H7 (cell line): ENCODE data around the gene CEACAM3. TPM values are rescaled to one million over a fixed set of nuclear protein-coding genes. Genes with fewer than 3 reads are reported as not detected.
A peak's percentile ranks its signal among the peaks of the same experiment; 100 is the strongest.
"Not testable (repeated sequence)": the region's sequence is repeated elsewhere in the genome, so short reads cannot be mapped to it uniquely, and the experiment has no call there.

Experiments
- DNase-seq: peaks from one replicate; pipeline ENCODE4 v3.0.0; 2012
- H3K27me3 ChIP-seq: 2 replicates; pipeline ENCODE4 v1.6.0; 2011; ENCODE audit warnings: mild to moderate bottlenecking, low read length; ENCODE audit not compliant: control insufficient read depth, insufficient read depth
- H3K36me3 ChIP-seq: replicated peaks from 2 replicates; pipeline ENCODE4 v1.5.1; 2011; ENCODE audit warnings: low read length; ENCODE audit not compliant: control insufficient read depth, insufficient read depth
- H3K4me3 ChIP-seq: 2 replicates; pipeline ENCODE4 v1.5.1; 2011; ENCODE audit warnings: low read depth, mild to moderate bottlenecking, control low read depth, low read length, moderate library complexity; ENCODE audit not compliant: insufficient read depth
- total RNA-seq: library from RNA; depleted of rRNA; stranded (reverse); fragments of >200 nt; shearing (Covaris generic); gene quantifications from 2 replicates; pipeline ENCODE4 v1.2.3, GENCODE V29; 2014; rRNA removed

CEACAM3 gene
- total RNA-seq, result not detected in 2 replicates

DNA sequence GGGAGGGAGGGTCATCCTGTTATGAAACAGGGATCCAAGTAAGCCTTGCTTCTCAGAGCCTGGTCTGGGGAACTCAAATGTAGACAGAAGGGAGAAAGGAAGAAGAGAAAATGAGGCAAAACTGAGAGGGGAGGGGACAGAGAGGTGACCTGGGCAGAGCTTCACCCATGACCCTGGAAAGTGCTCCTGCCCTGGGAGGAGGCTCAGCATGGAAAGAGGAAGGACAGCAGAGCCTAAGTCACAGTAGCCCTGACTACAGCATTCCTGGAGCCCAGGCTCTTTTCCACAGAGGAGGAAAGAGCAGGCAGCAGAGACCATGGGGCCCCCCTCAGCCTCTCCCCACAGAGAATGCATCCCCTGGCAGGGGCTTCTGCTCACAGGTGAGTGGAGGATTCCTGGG, at the start of gene CEACAM3:
TSS of gene CEACAM3 (plus strand) at position 226 of the 400 bp plus-strand sequence. CDS start at position 317, 91 bp downstream.
- Histone ChIP-seq H3K27me3 (no peaks in the 10 kb centered on the region), H3K4me3 (no peak within 1 kb of the TSS), H3K36me3 (no peaks in the 10 kb centered on the region)
- no peak for DNase-seq

DNA sequence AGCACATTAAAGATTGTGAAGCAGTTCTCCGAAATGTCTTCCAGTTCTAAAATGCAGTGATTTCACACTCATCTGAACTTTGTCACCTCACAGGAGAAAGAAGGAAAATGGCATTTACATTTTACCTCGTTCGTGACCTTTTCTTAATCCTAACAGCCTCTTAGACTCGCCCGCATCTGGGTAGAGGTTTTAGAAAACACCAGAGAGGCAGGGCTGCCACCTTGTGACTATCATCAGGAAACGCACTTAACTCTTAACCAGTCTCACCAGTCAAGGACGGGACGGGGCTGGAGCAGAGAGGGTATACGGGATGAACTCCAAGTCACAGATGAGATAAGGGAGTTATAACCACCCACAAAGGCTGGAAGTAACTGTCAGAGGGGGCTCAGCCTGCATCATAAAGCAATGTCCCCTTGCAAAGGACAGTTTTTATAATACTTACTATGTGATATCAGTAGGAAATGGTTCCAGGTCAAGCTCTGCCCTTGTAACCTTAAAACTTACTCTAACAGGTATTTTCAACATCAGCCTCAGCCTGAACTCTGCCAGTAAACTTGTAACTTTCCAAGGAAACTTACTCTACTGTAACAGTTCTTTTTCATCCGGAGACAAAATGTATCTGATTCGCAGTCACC, 49.7 kb upstream of the CEACAM3 start:
- H3K36me3 ChIP-seq, result no peaks in the 10 kb centered on the region
- DNase-seq, result peak; percentile 72

DNA sequence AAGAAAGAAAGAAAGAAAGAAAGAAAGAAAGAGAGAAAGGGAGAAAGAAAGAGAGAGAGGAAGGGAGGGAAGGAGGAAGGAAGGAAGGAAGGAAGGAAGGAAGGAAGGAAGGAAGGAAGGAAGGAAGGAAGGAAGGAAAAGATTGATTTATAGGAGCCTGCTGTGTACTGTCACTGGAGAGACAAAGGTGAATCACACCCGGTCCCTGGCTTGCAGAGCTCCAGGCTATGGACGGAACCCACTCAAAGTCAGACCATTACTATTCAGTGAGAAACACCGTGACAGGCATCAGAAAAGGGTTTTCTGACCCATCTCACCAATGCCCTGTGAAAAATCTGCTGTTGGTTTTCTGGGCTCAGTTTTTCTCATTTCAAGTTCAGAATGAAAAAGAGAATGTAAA, 48.4 kb upstream of the CEACAM3 start:
- no peak for DNase-seq
- H3K36me3 ChIP-seq, result no peaks in the 10 kb centered on the region
- H3K4me3 ChIP-seq, result no peak overlapping the region
- H3K27me3 ChIP-seq, result no peaks in the 10 kb centered on the region

More for the DNA sequence above, 49.7 kb upstream of the CEACAM3 start:
- no peak overlapping the region for H3K4me3 ChIP-seq
- H3K27me3 ChIP-seq, result no peaks in the 10 kb centered on the region

DNA sequence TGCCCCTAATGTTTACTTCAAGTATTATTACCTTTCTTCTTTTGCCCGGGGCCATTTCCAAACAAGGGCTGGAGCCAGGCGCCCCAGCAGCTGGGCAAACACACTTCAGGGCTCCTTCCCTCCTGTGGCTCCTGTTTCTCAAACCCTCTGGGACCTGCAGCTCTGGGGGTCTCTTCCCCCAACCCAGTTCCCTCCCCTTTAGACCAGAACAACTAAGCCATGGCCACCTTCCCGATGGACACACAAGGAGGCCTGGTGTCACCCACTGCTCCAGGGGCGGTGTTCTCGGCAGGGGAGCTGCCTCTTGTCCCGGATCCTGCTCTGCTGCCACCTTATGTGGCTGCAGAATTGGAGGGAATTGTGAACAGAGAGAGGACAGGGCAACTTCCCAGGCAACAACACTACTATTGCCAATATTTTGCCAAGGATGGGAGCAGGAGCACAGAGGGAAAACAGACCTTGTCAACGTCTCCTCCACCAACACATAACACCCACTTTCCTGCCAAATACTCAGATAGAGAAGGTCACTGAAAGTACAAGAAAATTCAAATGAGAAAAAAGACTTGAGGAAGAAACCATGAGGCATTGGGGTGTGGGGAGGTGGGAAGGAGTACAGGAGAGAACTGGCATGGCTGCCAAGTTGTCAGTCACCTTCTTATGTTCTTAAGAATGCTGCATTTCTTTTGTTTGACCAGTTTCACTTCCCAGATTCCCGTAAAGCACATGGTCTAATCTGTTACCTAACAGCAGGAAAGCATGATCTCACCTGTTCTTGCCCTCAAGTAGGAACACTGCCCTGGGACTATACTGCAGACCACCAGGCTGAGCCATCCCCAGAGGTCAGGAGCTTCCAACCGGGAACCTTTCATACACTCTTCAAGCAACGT, 45.9 kb upstream of the CEACAM3 start:
- H3K36me3 ChIP-seq, H3K4me3 ChIP-seq, H3K27me3 ChIP-seq, DNase-seq: not testable (repeated sequence)

DNA sequence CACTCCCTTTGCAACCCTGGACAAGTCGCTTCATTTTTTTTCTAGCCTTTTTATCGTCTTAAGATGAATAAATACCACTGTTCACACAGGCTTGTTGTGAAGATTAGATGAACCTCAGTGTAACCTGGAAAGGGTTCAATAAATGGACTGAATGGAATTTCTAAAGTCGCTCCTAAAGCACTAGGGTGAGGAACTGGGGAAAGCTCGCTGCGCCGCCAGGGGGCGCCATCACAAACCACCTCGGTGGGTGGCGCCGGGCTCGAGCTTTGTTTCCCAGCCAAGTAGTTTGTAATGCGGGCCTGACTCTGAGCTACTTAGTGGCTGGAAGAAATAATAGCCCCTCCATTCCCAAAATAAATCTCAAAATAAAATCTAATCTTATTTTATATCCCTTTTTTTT, 43.2 kb upstream of the CEACAM3 start:
- Histone ChIP-seq H3K36me3 (no peaks in the 10 kb centered on the region), H3K4me3 (no peak overlapping the region), H3K27me3 (no peaks in the 10 kb centered on the region)
- peak; percentile 75 for DNase-seq

DNA sequence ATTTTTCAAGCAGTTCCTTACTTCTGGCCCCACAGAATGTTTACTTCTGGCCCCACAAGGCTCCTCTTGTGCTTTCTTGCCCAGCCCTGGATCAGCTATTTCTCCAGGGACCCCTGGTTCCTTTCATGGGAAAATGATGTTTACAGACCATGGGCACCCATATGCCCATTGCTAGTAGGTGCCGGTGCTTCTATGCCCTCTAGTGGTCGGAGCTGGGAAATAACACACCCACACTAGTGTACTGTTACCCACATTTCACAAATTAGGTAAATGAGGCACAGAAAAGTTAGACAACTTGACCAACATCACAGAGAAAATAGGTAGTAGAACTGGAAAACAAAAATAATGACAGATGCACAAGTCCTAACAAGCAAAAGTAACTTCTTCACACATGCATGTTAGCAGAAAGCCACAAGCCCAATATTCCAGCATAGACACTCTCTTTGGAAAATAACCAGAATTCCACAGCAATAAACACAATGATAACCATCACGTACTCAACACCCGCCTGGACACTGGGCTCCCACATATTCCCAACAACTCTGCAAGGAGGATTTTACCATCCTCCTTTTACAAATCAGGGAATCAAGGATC, 42.4 kb upstream of the CEACAM3 start:
- peak; percentile 49 for DNase-seq
- Histone ChIP-seq H3K27me3 (no peaks in the 10 kb centered on the region), H3K36me3 (no peaks in the 10 kb centered on the region), H3K4me3 (no peak overlapping the region)

DNA sequence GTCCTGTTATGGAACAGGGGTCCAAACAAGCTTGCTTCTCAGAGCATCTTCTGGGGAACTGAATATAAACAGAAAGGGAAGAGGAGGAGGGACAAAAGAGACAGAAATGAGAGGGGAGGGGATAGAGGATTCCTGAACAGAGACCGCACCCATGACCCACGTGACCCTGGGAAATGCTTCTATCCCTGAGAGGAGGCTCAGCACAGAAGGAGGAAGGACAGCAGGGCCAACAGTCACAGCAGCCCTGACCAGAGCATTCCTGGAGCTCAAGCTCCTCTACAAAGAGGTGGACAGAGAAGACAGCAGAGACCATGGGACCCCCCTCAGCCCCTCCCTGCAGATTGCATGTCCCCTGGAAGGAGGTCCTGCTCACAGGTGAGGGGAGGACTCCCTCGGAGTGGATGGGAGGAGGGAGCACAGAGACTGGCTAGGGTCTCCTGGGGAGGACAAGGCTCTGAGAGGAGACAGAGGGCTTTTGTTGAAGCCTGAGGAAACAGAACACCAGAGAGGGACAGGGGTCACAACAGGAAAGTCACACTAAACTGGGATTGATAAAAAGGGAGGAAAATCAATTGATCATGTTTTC, 41.0 kb upstream of the CEACAM3 start, which contains the start of gene CEACAM6:
TSS of gene CEACAM6 (plus strand) at position 203 of the 586 bp plus-strand sequence. CDS start at position 312, 109 bp downstream.
- no peaks in the 10 kb centered on the region for H3K27me3 ChIP-seq
- DNase-seq, result no peak
- no peaks in the 10 kb centered on the region for H3K36me3 ChIP-seq

DNA sequence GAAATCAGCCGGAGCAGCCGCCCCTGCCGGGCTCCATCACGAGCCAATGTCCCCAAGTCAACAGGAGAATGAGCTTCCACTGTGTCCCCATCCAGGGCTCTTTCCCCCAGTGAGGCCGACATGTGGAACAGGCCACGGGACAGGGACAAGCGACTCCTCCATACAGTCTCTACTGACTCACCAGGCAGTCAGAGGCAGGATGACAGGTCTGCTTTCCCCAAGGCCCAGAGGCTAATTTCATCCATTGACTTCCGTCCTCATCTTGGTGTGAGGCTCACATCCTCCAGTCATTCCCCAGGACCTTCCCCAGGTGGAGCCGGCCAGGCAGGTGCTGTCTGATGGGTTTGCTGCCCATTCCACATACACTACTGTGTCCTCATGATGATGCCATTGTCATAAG, 37.5 kb upstream of the CEACAM3 start:
- Histone ChIP-seq H3K4me3 (no peak overlapping the region), H3K36me3 (no peaks in the 10 kb centered on the region), H3K27me3 (no peaks in the 10 kb centered on the region)
- DNase-seq, result no peak

More for the DNA sequence above, 41.0 kb upstream of the CEACAM3 start, which contains the start of gene CEACAM6:
- no peak within 1 kb of the TSS for H3K4me3 ChIP-seq

DNA sequence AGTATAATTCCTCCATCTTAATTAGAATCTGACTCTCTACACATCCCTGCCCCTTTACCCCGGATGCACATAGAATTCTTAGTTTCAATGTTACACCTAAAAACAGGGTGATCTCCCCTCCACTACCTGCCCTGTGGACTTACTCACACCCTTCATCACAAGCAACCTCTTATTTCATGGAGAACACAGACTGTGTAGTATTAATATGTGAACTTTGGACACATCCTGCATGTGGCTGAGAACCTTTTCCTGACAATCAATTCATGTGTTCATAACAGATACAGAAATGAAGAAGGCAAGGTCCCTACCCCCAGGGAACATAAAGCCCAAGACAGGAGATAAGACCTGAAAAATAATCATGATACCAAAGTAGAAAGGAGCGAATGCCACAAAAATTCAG, 29.3 kb upstream of the CEACAM3 start:
- Histone ChIP-seq H3K27me3 (no peaks in the 10 kb centered on the region), H3K36me3 (no peaks in the 10 kb centered on the region), H3K4me3 (no peak overlapping the region)
- DNase-seq, result no peak

DNA sequence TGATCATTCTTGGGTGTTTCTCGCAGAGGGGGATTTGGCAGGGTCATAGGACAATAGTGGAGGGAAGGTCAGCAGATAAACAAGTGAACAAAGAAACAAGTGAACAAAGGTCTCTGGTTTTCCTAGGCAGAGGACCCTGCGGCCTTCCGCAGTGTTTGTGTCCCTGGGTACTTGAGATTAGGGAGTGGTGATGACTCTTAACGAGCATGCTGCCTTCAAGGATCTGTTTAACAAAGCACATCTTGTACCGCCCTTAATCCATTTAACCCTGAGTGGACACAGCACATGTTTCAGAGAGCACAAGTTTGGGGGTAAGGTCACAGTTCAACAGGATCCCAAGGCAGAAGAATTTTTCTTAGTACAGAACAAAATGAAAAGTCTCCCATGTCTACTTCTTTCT, 28.3 kb upstream of the CEACAM3 start:
- not testable (repeated sequence) for H3K4me3 ChIP-seq, H3K36me3 ChIP-seq, DNase-seq, H3K27me3 ChIP-seq

DNA sequence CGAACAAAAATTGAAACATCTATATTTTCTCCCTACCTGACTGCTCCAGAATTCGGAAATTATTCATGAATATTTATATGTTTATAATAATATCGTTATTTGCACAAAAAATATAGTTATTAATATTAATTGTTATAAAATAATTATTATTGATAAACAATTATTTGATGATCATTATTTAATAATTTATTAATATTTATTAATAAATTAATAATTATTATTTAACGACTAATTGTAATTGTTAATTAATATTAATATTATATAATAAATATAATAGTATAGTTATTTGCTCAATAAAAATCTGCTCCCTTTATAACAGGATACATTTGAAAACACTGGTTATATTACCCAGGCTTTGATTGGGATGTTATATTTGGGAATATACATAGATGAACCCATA, 26.8 kb upstream of the CEACAM3 start:
- H3K4me3 ChIP-seq, result no peak overlapping the region
- no peaks in the 10 kb centered on the region for H3K27me3 ChIP-seq
- no peaks in the 10 kb centered on the region for H3K36me3 ChIP-seq
- DNase-seq, result no peak

DNA sequence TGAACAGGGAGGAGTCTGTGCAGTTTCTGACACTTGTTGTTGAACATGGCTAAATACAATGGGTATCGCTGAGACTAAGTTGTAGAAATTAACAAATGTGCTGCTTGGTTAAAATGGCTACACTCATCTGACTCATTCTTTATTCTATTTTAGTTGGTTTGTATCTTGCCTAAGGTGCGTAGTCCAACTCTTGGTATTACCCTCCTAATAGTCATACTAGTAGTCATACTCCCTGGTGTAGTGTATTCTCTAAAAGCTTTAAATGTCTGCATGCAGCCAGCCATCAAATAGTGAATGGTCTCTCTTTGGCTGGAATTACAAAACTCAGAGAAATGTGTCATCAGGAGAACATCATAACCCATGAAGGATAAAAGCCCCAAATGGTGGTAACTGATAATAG, 25.0 kb upstream of the CEACAM3 start:
- Histone ChIP-seq H3K36me3 (no peaks in the 10 kb centered on the region), H3K27me3 (no peaks in the 10 kb centered on the region), H3K4me3 (no peak overlapping the region)
- no peak for DNase-seq

DNA sequence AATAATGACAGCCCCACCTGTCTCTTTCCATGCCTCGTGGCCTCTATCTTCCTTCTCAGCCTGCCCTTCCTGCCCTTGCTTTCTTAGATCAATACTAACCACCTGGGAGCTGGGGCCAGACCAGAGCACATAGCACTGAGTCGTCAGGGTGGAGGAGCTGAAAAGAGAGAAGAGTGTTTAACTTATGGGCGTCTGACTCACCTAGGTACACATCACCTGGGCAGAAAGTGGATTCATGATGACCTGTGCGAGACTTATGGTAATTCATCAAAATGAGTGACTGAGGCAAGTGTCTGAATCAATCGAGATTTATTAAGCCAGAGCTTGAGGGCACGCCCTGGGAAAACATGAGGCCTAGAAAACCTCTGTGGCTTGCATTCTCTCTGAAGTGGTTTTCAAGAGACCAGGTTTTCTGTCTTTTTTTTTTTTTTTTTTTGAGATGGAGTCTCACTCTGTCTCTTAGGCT, 21.8 kb upstream of the CEACAM3 start:
- H3K27me3 ChIP-seq, result no peaks in the 10 kb centered on the region
- H3K36me3 ChIP-seq, result no peaks in the 10 kb centered on the region
- H3K4me3 ChIP-seq, result no peak overlapping the region
- DNase-seq, result no peak

DNA sequence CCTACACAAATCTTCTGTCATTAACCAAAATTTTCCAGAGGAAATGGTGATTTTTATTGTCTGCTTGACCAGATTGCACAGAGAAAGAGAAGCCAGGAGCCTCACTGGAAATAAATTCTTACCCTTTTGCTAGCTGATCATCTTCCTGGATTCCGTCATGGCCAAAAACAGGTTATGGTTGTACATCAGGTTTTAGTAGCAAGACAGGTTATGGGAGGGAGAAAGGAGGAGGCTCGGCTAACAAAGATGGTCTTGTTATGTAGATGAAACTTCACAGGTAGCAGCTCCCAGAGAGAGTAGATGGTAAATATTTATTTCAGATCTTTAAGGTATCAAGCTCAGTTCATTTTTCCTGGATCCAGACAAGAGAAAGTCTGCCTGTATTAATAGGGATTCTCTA, 19.7 kb upstream of the CEACAM3 start:
- Histone ChIP-seq H3K36me3 (no peaks in the 10 kb centered on the region), H3K4me3 (no peak overlapping the region)
- no peak for DNase-seq

More for the DNA sequence above, 19.7 kb upstream of the CEACAM3 start:
- H3K27me3 ChIP-seq, result no peaks in the 10 kb centered on the region
